GM18907 (cell line): ENCODE data around the gene ANAPC5.
"Not testable (repeated sequence)": the region's sequence is repeated elsewhere in the genome, so short reads cannot be mapped to it uniquely, and the experiment has no call there.

Source experiments
- ATAC-seq: cut with Tn5 transposase; IDR thresholded peaks from one replicate; pipeline ENCODE4 v1.9.1; 2021; ENCODE audit warnings: mild to moderate bottlenecking, moderate library complexity; ENCODE audit not compliant: unreplicated experiment

ANAPC5 gene

DNA sequence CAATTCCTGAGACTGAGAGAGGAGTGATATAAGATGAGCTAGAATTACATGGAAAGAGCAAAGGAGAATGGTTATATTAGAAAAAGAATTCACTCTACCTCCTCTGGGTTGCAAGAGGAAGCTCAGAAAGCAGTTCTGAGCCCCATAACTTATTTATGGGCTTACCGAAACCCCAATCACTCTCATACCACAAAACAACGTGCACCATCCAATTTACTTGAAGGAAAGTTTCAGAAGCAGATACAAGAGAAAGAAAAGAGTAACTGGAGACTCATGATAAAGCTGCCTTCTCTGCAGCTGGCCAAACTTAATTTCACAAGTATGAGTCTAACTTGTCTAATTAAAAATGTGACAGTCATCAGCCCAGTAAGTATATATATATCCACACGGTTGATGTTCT, 28.3 kb downstream of the ANAPC5 start:
- no peak for ATAC-seq

DNA sequence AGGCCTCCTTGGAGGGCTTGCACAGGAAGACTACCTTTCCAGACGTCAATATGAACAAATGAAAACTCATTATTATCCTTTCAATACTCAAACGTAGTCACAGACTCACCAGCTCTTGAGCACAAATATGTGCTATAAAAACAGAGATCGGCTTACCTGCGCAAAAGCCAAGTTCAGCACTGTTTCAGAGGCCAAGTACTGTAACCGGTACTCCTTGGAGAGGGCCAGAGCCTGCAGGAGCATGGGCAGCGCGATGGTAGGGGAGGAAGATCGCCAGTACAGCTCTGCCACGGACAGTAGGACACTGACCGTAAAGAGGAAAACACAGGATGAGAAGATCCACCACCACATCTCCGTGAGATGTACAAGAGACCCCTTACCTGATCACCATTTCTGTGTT, 34.1 kb downstream of the ANAPC5 start:
- no peak for ATAC-seq

DNA sequence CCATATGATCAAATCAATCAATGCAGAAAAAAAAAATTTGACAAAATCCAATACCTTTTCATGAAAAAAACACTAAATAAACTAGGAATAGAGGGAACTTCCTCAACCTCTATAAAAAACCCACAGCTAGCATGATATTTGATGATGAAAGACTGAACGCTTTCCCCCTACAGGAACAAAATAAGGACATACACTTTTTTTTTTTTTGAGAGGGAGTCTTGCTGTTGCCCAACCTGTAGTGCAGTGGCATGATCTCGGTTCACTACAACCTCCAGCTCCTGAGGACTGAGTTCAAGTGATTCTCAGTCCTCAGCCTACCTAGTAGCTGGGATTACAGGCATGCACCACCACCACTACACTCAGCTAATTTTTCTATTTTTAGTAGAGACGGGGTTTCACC, 37.8 kb downstream of the ANAPC5 start:
- no peak for ATAC-seq

DNA sequence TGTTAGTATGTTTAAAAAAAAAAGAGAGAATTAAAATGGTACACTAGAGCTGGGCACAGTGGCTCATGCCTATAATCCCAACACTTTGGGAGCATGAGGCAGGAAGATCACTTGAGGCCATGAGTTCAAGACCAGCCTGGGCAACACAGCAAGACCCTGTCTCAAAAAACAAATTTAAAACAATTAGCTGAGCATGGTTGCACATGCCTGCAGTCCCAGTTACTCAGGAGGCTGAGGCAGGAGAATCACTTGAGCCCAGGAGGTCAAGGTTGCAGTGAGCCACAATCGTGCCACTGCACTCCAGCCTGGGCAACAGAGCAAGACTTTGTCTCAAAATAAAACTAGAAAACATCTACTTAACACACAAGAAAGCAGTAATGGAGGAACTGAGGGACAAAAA, 42.0 kb downstream of the ANAPC5 start:
- ATAC-seq: not testable (repeated sequence)

DNA sequence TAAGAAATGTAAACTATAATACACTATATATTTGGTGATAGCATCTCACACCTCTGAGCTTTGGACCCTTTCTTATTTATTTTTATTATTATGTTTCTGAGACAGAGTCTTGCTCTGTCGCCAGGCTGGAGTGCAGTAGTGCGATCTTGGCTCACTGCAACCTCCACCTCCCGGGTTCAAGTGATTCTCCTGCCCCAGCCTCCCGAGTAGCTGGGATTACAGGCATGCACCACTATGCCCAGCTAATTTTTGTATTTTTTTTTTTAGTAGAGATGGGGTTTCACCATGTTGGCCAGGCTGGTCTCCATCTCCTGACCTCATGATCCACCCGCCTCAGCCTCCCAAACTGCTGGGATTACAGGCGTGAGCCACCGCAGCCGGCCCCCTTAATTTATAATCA, 44.8 kb downstream of the ANAPC5 start:
- ATAC-seq: not testable (repeated sequence)

DNA sequence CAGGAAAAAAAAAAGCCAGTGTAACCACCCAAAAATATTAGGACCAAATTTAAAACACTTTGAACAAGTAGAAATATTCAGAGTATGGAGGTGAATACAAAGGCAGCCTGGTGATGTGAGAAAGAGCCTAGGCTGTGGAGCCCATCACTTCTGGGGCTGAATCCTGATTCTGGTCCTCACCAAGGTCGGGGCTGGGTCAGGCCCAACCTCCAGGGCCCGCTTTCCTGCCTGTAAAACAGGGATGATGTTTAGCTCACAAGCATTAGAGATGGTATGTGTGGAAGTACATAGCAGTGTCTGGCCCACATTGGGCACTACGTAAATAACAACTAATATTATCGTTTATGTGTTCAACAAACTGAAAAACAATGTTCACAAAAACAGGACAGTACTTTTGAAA, 47.9 kb downstream of the ANAPC5 start:
- no peak for ATAC-seq

DNA sequence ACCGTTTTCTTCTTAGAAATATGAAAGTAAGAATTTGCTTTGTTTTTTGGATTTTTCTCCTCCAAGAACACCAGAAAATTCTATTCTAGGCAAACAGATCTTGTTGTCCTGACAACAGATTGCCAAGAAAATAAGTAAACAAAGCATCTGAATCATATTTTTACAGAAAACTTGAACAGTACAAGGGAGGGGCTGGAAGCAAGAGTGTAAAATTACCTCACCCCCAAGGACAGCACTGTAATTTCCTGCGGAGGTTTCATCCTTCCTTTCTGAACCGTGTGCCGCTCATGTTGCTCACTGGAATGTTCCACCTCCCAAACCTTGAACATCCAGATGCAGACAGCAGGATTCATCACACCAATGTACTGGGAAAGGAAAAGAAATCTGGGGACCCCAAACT, 50.3 kb downstream of the ANAPC5 start:
- ATAC-seq: no peak

DNA sequence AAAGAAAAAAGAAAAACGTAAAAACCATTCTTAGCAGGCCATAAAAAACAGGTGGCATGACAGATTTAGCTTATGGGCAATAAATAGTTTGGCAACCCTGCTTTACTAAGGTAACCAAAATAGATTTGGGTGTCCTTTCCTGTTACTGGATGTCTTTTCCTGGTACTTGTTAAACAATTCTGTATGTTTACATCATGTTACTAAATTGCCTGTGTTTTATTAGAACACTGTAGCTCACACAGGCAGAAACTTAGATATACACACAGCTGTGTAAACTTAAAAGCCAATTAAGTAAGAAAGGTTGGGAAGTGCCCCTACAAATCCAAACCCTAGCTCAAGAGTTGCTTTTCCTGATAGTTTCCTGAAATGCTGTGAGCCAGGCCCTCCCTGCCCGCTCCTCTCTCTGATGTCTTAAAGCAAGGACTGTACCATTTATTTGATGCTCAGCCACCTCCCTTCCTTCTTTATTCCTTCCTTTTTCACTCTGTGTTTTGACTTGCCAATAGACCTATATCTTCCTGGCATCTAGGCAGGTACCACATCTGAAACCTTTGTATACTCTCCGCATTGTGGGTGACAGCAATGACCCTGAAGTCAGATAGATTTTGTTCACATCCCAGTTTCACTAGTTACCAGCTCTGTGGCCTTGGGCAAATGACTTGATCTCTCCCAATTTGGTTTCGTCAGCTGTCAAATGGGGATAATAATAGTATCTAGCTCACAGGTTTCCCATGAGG, 52.0 kb downstream of the ANAPC5 start:
- ATAC-seq: no peak

DNA sequence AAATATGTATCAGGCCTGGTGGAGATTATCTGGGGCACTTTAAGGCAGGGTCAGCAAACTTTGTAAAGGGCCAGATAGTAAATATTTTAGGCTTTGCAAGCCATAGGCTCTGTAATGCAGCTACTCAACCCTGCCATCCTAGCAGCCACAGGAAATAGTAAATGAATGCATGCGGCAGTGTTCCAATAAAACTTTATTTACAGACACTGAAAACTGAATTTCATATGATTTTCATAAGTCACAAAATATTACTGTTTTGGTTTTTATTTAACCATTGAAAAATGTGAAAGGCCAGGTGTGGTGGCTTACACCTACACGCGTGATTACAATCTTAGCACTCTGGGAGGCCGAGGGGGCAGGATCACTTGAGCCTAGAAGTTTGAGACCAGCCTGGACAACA, 52.5 kb downstream of the ANAPC5 start:
- no peak for ATAC-seq

DNA sequence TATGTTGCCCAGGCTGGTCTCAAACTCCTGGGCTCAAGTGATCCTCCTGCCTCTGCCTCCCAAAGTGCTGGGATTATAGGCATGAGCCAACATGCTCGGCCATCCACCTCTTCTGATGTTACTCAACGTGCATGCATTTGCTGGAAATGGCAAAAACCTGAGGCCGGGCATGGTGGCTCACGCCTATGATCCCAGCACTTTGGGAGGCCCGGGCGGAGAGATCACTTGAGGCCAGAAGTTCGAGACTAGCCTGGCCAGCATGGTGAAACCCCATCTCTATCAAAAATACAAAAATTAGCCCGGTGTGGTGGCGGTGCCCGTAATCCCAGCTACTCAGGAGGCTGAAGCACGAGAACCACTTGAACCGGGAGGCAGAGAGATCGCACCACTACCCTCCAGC, 53.8 kb downstream of the ANAPC5 start:
- not testable (repeated sequence) for ATAC-seq

DNA sequence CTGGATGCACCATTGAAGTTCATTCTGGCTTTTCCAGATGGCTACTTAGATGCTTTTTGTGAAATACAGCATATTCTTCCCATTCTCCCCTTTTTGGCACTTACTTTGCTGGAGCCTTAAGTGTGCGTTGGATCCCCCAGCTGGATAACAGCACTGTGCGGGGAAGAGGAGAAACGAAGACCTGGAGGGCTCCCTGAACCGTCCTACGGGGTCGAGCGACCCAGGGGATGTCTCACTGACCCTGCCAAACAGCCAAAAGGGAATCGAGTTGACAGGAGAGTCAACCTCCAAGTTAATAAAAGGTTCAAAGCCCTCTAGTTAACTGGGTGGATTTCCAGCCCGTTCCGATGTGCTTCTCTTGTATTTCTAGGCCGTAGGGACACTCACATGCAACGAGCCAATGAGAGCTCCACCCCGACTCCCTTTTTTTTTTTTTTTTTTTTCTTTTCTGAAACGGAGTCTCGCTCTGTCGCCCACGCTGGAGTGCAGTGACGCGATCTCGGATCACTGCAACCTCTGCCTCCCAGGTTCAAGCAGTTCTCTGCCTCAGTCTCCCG, 54.7 kb downstream of the ANAPC5 start:
- ATAC-seq: peak; percentile 5

DNA sequence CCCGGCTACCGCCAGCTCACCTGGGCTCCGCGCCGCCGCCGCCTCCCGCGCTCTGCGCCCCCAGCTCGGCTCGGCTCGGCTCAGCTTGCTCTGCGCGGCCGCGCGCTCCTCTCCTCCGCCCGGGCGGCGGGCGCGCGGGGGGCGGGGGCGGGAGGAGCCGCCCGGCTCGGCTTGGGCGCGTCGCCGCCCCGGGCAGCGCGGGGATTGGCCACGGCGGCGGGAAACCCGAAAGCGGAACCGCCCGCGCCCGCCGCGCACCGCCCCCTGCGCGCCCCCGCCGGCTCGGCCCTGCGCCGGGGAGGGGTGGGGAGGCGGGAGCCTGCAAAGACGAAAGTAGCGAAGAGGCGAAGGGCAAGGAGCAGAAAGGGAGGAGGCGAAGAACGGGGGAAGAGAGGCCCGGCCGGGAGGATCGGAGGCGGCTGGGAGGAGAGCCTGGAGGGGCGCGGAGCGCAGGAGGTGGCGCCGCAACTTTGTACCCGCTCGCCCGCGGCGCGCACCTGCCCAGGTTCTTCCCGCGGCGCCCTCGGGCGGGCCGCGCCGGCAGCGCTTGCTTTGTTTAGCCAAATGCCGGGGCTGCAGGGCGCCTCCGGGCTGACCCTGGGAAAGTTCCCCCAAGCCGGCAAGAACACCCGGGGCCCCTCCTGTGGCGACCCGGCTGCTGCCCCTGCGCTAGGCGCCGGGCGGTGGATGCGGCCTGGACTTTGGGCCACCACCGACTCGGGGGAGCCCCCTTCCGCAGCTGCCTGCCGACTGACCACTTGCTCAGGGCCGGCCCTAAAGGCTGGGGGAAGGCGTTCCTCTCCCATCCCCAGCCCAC, 55.4 kb downstream of the ANAPC5 start, which contains the start of gene CAMKK2:
TSS of gene CAMKK2 (minus strand) at position 92 of the 817 bp plus-strand sequence. CDS start 22,183 bp downstream, outside the sequence.
- ATAC-seq: peak; percentile 84

DNA sequence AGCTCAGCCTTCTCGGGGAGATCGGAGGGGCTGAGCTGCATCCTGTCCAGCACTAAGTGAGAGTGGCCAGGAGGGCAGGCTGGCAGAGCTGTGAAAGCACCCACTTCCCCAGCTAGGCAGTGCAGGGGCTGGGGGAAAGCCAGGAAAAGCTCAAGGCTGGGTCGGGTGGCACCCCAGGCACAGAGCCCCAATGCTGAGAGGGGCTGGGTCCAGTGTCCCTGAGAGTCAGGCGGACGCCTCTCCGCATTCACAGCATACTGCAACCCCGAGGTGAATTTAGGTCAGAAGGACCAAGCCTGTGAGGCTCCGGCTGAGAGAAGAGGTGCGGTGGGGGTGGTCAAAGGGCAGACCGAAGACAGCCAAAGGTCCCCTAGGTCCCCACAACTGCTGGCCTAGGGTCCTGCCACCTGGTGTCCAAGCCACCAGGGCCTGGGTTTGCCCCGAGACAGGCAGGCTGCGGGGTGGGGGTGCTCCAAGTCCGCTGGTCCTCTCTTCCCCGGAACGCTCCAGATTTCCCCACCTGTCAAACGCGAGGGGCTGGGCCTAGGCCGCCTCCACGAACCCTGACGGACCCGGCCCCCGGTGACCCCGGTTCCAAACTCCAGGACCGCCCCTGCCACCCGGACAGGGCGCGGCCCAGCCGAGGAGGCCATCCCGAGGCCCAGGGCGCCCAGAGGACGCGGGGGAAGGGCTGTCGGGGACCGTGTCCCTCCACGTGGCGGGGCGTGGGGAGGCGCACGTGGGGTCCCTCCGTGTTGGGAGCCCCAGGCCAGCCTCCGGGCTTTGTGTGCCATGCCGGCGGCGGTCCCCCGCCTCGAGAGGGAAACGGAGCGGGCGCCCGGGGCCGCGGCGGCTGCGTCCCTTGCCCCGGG, 56.2 kb downstream of the ANAPC5 start:
- ATAC-seq: peak; percentile 22

DNA sequence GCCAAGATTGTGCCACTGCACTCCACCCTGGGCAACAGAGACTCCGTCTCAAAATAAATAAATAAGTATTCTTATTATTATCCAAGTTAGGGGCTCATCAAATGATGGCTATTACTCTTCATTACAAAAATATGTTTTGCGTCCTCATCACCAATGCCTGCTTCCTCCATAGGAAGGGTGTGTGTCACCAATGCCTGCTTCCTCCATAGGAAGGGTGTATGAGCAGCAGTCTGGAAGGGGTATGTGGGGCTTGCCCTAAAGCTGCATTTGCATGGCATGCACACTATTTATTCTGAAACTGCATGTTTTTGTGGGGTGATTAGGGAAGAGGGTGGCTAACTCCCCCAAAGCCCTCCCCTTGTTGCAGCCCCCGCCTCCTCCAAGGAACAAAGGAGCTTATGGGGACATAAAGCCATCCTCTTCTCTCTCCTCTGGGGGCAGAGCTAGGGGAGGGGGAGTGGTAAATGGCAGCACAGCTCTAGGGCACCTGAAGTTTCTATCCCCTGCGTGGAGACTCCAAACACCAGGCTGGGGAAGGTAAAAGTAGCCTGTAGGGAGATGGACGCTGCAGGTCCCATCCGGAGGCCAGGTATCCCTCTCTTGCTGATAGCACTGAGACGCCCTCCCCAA, 57.0 kb downstream of the ANAPC5 start:
- ATAC-seq: no peak

DNA sequence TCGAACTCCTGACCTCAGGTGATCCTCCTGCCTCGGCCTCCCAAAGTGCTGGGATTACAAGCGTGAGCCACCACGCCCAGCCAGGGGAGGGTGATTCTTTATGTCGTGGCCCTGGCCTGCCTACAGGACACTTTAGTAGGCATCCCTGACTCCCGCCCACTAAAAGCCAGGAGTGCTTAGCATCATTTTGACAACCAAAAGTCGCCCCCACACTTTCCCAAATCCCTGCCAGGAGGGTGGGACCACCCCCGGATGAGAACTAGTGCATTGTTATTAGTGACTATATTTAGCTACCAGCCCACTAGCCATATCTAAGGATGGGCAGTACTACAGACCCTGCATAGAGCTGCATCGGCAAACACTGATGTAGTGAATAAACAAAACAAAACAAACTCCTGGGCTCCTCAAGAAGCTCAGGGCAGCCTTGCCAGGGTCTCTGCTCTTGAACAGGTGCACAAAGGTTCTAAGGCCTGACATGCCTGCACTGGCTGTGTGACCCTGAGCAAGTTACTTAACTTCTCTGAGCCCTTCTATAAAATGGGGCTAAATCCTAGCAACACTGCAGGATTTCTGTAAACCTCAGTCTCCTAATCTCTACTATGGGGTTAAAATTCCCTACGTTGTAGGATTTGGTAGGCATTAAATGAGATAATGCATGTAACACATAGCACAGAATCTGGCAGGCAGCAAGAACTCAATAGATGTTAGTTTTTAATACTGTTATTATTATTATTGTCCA, 57.9 kb downstream of the ANAPC5 start:
- ATAC-seq: no peak

DNA sequence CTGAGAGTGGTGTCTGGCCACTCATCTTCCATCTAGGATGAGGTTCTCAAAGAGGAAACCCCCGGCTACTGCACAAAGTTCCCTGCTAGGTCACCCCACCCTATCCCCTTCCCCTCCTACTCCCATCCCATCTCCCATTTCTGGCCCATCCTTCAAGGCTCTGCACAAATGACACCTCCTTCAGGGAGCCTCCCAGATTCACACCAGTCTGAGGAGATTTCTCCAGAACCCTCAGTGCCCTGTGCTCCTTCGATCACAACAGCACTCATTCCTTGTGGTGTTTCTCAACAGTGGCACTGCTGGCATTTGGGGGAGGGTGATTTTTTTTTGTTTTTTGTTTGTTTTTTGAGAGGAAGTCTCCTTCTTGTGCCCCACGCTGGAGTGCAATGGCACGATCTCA, 58.6 kb downstream of the ANAPC5 start:
- ATAC-seq: no peak

DNA sequence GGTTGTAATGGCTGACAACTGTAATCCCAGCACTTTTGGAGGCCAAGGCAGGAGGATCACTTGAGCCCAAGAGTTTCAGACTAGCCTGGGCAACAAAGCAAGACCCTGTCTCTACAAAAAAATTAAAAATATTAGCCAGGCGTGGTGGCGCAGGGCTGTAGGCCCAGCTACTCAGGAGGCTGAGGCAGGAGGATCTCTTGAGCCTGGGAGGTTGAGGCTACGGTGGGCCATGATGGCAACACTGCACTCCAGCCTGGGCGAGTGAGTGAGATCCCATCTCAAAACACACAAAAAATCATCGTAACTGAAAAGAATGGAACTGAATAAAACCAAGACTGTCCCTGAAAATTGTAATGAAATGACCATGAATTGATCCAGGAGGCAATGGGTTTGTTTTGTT, 61.8 kb downstream of the ANAPC5 start:
- no peak for ATAC-seq

DNA sequence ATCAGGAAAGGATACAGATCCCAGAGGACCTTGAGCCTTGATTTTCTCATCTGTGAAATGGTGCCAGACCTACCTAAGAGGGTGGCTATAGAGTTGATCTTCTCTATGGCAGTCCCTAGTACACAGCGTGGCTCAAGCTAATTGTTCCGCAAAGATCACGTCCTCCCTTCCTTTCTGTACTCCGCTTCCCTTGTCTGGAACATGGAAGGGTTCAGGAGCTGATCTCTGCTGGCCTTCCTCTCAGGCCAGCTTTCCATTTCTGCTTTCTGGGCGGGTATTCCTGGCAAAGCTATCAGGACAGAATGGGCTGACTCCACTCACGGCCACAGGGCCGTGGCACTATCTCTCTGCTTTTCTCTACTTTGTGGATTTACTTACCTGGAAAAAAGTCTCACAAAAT, 62.2 kb downstream of the ANAPC5 start:
- no peak for ATAC-seq

DNA sequence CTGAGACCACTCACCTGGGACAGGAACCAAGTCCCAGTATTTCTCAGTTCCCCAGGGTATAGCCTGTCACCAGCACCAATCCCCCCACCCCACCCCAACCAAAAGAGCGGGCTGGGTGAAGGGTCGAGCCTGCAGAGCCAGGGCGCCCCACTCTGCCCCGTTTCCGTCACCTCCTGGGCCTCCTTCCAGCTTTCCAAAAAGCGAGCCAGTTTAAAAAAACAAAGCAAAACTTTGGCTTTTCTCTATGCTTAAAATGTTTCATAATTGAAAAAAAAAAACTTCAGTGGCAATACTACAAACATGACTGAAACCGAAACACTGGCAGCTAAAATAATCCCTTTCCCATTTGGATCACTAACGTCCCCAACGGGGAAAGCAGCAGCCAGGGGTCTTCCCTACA, 63.2 kb downstream of the ANAPC5 start:
- ATAC-seq: no peak
